Embryonic facial prominence (tissue), 1 donor: ENCODE results near the gene SLC35F6.
"Not testable (repeated sequence)": the region's sequence is repeated elsewhere in the genome, so short reads cannot be mapped to it uniquely, and the experiment has no call there.

Source experiments
- DNase-seq: peaks from one replicate; pipeline ENCODE4 v3.0.0-alpha.2; 2016; ENCODE audit errors: extremely low spot score

The SLC35F6 gene

GRCh38 chr2:26756337-26756736 lies 7.7 kb upstream of the SLC35F6 start:
- no peak for DNase-seq

- DNase-seq, result no peak
These were observed 6.0 kb upstream of the SLC35F6 start for GRCh38 chr2:26757873-26758789.

GRCh38 chr2:26758790-26759321 lies 5.2 kb upstream of the SLC35F6 start:
- no peak for DNase-seq

GRCh38 chr2:26759845-26760244 lies 4.2 kb upstream of the SLC35F6 start:
- no peak for DNase-seq

DNA sequence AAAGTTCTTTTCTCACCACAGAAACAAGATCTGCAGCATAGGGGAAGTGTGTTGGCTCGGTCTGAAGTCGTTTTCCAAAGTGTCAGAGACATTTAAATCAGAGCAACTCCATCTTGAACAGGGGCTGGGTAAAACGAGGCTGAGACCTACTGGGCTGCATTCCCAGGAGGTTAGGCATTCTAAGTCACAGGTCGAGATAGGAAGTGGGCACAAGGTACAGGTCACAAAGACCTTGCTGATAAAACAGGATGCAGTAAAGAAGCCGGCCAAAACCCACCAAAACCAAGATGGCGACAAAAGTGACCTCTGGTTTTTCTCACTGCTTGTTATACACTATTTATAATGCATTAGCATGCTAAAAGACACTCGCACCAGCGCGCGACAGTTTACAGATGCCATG lies 3.1 kb upstream of the SLC35F6 start:
- not testable (repeated sequence) for DNase-seq

- no peak for DNase-seq
These were observed 1.1 kb upstream of the SLC35F6 start for GRCh38 chr2:26763019-26763418.

- no peak for DNase-seq
These were observed 822 bp downstream of the SLC35F6 start for GRCh38 chr2:26764906-26765305.

DNA sequence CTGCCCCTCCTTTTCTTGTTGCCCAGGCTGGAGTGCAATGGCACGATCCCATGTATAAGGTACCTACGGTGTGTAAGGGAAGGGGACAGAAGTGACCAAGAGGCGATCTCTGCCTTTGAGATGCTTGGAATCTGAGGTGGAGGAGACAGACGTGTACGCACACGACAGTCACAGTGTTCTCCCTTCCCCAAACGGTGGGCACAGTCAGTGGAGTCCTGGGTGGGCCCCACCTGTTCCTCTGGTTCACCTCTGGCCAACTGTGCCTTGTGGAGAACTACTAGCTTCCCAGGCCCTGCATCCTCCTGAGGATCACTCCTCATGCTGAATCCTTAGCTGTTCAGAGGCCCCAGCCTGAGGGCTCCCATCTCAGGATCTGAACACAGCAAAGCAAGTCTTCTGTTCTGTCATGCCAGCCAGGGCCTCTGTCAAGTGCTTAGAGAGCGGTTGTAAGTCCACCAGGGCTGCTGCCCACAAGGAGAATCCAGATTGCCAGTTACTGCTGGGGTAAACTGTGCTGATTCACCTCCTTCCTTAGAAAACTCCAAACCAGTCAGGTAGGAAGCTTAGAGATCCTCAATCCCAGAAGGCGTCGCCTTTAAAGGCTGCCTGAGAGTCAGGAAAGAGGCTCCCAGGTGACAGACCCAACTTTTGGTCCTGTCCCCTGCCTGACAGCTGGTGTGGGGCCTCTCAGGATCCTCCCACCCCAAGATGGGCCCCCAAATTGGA lies 1.6 kb downstream of the SLC35F6 start:
- DNase-seq, result no peak

GRCh38 chr2:26767129-26767528 lies 3.0 kb downstream of the SLC35F6 start:
- DNase-seq, result no peak

- DNase-seq, result no peak
These were observed 3.9 kb downstream of the SLC35F6 start for GRCh38 chr2:26767894-26768487.

DNA sequence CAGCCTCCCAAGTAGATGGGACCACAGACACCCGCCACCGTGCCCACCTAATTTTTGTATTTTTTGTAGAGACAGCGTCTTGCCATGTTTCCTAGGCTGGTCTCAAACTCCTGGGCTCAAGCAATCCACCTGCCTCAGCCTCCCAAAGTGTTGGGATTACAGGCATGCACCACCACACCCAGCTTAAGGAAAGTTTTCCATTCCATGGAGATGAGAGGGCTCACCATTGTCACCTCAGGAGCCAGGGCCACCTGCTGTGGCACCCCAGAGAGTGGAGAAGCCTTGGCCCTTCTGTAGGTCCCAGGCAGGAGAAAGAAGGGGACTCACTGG lies 4.6 kb downstream of the SLC35F6 start:
- DNase-seq, result no peak

DNA sequence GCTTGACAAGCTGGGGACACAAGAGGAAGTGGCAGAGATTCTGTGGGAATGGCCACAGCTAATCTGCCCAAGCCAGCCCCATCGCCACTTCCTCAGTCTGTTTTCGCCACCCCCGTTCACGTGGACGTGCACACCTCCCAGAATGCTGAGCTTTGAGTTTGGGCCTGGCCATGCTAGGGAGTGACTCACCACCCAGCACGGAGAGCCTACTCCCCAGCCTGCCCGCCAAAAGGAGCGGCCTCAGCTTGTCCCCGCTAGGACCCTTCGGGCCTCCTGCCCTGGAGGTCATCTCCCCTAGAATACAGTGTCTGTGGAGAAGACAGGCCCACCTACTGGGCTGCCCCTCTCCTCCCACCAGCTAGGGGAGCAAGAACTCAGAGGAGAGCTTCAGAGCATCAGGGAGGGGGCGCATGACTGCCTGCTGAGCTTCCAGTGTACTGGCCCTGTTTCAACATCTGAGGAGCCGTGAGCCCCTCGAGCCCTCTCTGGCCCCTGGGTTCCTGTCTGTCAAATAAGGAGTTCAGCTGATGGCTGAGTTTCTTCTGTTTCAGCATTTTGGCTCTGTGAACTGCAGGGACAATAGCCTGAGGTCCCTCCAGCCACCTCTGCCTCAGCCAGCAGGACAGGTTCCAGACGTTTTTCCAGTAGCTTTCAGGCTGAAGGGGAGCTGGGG lies 5.1 kb downstream of the SLC35F6 start:
- DNase-seq, result no peak

DNA sequence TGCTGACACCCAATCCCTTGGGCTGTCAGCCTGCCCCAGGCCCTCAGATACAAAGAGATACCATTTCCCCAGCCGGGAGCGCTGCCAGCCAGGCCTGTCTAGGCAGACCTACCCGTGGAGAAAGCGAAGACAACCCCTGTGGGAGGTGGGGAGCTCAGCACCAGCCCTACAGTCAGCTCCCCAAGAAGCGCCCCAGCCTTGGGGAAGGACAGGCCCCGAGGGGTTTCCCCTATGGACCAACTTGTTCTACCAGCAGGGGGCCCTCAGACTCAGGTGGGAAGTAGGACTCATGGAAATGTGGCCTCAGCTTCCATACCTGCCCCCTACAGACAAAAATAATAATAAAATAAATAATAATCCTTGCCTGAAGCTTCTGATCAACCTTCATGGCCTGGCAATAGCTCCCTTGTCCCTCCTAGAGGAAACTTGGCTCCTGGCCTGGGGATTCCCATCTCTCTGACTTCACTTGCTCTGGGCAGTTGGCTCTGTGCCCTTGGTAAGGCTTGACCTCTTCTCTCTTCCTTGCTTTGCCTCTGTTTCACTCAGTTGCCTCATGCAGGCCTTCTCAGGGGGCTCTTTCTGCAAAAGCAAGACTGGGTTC lies 7.0 kb downstream of the SLC35F6 start:
- no peak for DNase-seq

DNA sequence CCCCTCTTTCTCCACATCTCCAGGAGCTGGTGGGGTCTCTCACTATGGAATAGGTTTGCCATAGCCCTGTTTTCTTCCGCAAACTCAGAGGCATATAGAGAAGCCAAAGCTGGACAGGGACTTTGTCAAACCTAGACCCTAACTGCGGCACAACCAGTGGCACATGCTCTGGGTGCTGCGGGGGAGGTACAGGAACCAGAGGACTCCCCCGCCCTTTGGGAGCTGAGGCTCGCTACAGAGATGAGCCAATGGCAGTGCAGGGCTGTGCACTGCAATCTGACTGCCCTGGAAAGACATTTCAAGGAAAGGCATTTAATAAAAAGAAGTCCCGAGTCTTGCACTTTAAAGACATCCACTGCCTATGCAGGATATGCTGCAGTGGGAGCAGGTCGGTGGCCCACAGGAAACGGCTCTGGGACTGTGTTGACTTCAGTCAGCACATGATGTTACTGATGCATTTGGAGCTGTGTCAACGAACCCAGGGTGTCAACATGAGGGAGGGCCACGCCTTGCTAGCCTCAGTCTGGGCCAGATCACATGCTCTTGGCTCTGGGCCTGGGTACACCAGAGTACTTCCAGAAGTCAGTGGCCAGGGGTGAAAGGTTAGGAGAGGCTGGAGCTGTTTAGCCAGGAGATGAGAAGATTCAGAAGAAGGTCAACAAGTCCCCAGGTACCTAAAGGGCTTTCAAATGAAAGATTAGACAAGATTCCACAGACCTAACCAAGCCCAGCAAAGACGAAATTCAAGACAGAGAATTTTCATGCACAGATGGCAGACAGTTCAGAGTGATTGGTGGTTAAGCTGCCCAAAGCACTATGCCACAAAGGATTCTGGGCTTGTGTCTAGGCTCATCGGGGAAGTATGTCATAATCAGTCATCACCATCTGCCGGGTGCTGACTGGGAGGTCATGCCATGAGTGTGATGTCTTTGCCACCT lies 8.2 kb downstream of the SLC35F6 start:
- DNase-seq, result no peak

GRCh38 chr2:26776195-26776800 lies 12.2 kb downstream of the SLC35F6 start:
- no peak for DNase-seq

DNA sequence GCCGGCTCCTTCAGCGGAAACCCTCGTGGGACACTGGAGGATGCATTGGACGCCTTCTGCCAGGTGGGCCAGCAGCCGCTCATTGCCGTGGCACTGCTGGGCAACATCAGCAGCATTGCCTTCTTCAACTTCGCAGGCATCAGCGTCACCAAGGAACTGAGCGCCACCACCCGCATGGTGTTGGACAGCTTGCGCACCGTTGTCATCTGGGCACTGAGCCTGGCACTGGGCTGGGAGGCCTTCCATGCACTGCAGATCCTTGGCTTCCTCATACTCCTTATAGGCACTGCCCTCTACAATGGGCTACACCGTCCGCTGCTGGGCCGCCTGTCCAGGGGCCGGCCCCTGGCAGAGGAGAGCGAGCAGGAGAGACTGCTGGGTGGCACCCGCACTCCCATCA lies 14.0 kb downstream of the SLC35F6 start:
- no peak for DNase-seq

DNA sequence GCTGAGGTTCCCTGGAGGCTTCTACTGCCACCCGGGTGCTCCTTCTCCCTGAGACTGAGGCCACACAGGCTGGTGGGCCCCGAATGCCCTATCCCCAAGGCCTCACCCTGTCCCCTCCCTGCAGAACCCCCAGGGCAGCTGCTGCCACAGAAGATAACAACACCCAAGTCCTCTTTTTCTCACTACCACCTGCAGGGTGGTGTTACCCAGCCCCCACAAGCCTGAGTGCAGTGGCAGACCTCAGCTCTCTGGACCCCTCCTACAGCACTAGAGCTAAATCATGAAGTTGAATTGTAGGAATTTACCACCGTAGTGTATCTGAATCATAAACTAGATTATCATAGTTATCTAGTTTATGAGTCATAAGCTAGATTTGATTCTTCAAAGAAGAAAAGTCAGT lies 14.4 kb downstream of the SLC35F6 start:
- DNase-seq, result no peak

- no peak for DNase-seq
These were observed 16.2 kb downstream of the SLC35F6 start for GRCh38 chr2:26780203-26780760.

- DNase-seq, result no peak
These were observed 19.0 kb downstream of the SLC35F6 start for GRCh38 chr2:26782876-26783704.
